ENCODE data around the gene MVB12B.

MVB12B gene

DNA sequence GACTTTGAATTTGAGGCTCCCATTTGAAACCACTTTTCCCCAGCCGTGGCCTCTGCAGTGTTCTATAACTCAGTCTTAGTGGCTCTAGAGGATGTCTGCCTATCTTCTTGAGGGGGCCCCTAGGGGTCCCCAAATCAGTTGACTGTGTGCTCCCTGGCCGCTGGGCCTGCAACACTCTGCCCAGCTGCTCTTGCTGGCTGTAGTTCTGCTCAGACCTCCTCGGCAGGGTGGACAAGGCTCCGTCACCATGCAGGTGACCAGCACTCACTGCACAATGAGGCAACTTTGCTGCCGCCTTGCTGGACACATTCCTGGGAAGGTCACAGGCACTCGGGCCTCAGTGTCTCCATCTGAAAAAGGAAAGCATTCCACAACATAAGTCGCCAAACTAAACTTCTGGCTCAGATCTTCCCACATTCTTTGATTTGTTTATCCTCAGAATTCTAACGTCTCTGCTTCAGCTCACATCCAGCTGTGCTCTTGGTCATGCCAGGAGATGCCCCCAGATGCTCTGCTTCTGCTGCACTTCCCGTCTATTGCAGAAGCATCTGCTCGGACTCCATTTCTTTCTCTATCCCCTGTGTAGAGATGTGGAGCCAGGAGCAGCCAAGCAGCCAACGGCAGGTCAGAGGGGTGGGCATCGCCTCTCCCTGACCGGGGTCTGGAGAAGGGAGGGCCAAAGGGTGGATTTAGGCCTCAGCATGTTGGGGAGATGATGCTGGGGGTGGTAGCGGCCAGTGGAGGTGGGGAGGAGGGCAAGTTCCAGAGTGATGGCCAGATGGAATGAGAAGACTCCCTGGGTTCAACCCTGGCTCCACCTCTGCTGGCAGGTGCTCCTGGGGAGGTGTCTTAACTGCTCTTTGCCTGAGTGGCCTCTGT is 133.6 kb downstream of the MVB12B start:
- TF ChIP-seq, protein P1, sequence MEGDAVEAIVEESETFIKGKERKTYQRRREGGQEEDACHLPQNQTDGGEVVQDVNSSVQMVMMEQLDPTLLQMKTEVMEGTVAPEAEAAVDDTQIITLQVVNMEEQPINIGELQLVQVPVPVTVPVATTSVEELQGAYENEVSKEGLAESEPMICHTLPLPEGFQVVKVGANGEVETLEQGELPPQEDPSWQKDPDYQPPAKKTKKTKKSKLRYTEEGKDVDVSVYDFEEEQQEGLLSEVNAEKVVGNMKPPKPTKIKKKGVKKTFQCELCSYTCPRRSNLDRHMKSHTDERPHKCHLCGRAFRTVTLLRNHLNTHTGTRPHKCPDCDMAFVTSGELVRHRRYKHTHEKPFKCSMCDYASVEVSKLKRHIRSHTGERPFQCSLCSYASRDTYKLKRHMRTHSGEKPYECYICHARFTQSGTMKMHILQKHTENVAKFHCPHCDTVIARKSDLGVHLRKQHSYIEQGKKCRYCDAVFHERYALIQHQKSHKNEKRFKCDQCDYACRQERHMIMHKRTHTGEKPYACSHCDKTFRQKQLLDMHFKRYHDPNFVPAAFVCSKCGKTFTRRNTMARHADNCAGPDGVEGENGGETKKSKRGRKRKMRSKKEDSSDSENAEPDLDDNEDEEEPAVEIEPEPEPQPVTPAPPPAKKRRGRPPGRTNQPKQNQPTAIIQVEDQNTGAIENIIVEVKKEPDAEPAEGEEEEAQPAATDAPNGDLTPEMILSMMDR (conservative IDR thresholded peaks at IDR 0.05; ENCODE audit: low read length), result no peak
- H3K4me3 ChIP-seq (ENCODE audit: low read length), result no peak overlapping the region
- peak; percentile 28 for DNase-seq (ENCODE audit: low read depth)

- no peak for DNase-seq (ENCODE audit: low read depth)
- TF ChIP-seq, protein P1 (conservative IDR thresholded peaks at IDR 0.05; ENCODE audit: low read length), result no peak
- H3K4me3 ChIP-seq (ENCODE audit: low read length), result no peak overlapping the region
These were observed 134.4 kb downstream of the MVB12B start for GRCh38 chr9:126461029-126461428.

GRCh38 chr9:126461608-126462007 is 135.0 kb downstream of the MVB12B start:
- H3K4me3 ChIP-seq (ENCODE audit: low read length), result no peak overlapping the region
- no peak for DNase-seq (ENCODE audit: low read depth)
- TF ChIP-seq, protein P1 (conservative IDR thresholded peaks at IDR 0.05; ENCODE audit: low read length), result no peak

GRCh38 chr9:126462617-126463016 is 136.0 kb downstream of the MVB12B start:
- DNase-seq (ENCODE audit: low read depth), result no peak
- TF ChIP-seq, protein P1 (conservative IDR thresholded peaks at IDR 0.05; ENCODE audit: low read length), result no peak
- H3K4me3 ChIP-seq (ENCODE audit: low read length), result no peak overlapping the region

GRCh38 chr9:126463426-126463825 is 136.8 kb downstream of the MVB12B start:
- H3K4me3 ChIP-seq (ENCODE audit: low read length), result no peak overlapping the region
- DNase-seq (ENCODE audit: low read depth), result no peak
- TF ChIP-seq, protein P1 (conservative IDR thresholded peaks at IDR 0.05; ENCODE audit: low read length), result no peak

GRCh38 chr9:126464694-126465441 is 138.2 kb downstream of the MVB12B start:
- TF ChIP-seq, protein P1 (conservative IDR thresholded peaks at IDR 0.05; ENCODE audit: low read length), result no peak
- no peak overlapping the region for H3K4me3 ChIP-seq (ENCODE audit: low read length)
- DNase-seq (ENCODE audit: low read depth), result no peak

Data from AG10803 (cell line).